NT2/D1 (cell line): ENCODE data around the gene BAG5.

Experiments
- DNase-seq: peaks from one replicate; pipeline ENCODE4 v3.0.0-alpha.2; 2011; ENCODE audit warnings: low read depth, low spot score
- H3K27me3 ChIP-seq: 2 replicates; pipeline ENCODE4 v1.6.0; 2011; ENCODE audit warnings: mild to moderate bottlenecking; ENCODE audit not compliant: insufficient read length, insufficient read depth
- H3K36me3 ChIP-seq: 2 replicates; pipeline ENCODE4 v1.6.1; 2011; ENCODE audit warnings: mild to moderate bottlenecking, low read length, mixed read lengths; ENCODE audit not compliant: insufficient read depth, insufficient read length
- H3K4me1 ChIP-seq: 2 replicates; pipeline ENCODE4 v1.5.1; 2011; ENCODE audit not compliant: insufficient read depth, insufficient read length
- H3K4me3 ChIP-seq: 2 replicates; pipeline ENCODE4 v1.5.1; 2011; ENCODE audit warnings: low read depth; ENCODE audit not compliant: insufficient read length
- H3K9ac ChIP-seq: 2 replicates; pipeline ENCODE4 v1.6.0; 2011; ENCODE audit warnings: low read depth; ENCODE audit not compliant: insufficient read length
- H3K9me3 ChIP-seq: 2 replicates; pipeline ENCODE4 v1.5.1; 2011; ENCODE audit warnings: mild to moderate bottlenecking, low read length; ENCODE audit not compliant: insufficient read depth
- SUZ12 ChIP-seq: IDR thresholded peaks from 2 replicates; pipeline ENCODE4 v1.6.1; 2011; ENCODE audit not compliant: insufficient read length, insufficient read depth; ENCODE audit errors: extremely low read depth
- YY1 ChIP-seq: IDR thresholded peaks from 2 replicates; pipeline ENCODE4 v1.6.1; 2011; ENCODE audit not compliant: insufficient read length, insufficient read depth
- ZNF274 ChIP-seq: IDR thresholded peaks from 2 replicates; pipeline ENCODE4 v1.6.1; 2011; ENCODE audit warnings: mild to moderate bottlenecking, low read depth, low read length

BAG5 gene

DNA sequence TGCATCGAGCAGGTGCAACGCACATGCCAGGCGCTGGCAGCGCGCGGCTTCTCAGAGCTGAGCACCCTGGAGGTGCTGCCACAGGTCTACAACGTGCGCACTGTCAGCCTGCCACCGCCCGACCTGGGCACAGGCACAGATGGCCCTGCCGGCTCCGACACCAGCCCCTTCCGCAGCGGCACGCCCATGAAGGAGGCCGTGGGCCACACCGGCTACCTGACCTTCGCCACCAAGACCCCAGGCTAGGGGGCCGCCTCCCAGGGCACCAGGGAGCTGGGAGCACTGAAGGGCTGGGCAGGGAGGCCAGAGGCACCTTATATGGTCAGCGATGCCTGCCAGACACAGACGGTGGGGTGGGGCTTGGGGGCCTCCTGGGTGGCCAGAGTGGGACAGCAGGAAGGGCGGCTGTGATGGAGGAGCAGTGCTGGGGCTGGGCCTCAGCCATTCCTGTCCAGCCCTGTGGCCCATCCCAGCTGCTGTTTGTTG lies 27.8 kb downstream of the BAG5 start:
- peaks cover 8% of the 10 kb centered on the region for H3K4me1 ChIP-seq
- H3K27me3 ChIP-seq, result no peaks in the 10 kb centered on the region
- H3K4me3 ChIP-seq, result no peak overlapping the region
- H3K36me3 ChIP-seq, result peaks cover 63% of the 10 kb centered on the region
- no peak overlapping the region for H3K9ac ChIP-seq
- TF ChIP-seq ZNF274, result no peak
- TF ChIP-seq YY1, result no peak
- TF ChIP-seq SUZ12, result no peak
- no peaks in the 10 kb centered on the region for H3K9me3 ChIP-seq
- DNase-seq, result no peak

DNA sequence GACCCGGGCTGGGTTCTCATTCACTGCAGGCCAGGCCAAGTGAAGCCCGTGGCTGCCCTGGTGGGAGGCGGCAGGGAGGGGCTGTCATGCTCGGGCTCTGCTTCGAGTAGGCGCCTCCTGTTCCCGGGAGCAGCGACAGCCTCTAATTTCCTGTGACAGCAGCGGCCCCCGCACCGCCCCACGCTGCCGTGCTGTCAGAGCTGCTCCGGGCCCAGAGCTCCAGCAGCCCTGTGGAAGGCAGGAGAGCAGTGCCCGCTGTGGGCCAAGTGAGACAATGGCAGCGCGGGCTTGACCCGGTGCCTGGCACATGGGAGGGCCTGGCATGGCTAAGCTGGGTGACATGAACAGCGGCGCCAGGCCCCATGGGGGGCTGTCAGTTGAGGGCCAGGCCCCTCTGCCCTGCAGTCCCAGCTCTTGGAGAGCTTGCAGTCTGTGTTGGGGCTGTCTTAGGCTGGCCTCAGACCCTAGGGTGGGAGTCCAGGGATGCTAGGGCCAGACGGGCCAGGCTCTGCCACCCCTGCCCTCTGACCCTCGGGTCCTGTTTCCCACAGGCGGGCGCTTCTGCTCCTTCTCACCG lies 28.4 kb downstream of the BAG5 start:
- Histone ChIP-seq H3K36me3 (peaks cover 63% of the 10 kb centered on the region), H3K27me3 (no peaks in the 10 kb centered on the region), H3K9ac (no peak overlapping the region), H3K4me1 (peaks cover 9% of the 10 kb centered on the region), H3K9me3 (no peaks in the 10 kb centered on the region), H3K4me3 (no peak overlapping the region)
- no peak for DNase-seq
- TF ChIP-seq ZNF274 (no peak), SUZ12 (no peak), YY1 (no peak)

DNA sequence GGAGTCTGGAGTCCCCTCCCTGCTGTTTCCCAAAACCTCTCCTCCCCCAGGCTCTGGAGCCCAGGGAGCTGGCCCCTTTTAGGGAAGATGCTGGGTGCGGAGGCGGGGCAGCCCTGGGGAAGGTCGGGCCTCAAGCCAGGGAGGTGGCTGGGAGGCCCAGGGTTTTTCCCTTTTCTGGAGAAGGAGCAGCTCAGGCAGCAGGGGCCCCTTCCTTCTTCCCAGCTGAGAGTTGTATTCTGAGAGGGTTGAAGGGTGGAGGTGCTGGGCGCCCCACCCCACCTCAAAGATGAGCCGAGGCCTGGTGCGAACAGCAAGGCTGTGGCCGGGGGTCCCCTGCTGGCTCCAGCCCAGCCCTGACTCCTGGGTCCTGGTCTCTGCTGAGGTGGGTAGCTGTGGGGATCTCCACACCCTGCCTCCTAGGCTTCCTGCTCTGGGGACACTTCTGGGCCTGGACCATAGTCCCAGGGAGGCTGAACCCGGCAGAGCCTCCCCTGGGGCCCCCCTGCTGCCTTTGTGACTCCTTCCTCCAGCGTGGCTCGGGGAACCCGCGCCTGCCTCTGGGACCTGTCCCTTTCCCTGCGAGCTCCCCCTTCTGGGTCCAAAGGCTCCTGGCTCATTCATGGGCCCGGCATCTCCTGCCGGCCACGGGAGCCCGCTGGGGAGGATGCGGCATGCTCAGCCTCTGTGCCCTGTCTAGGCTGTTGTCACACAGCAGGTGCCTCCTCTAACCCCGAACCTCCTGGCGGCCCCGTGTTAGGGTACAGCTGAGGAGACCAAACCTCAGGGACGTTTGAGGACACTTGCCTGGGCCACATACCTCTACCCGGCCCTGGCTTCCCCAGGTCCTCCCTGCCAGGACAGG lies 29.1 kb downstream of the BAG5 start:
- Histone ChIP-seq H3K4me3 (no peak overlapping the region), H3K4me1 (peaks cover 9% of the 10 kb centered on the region), H3K36me3 (peaks cover 63% of the 10 kb centered on the region), H3K9me3 (no peaks in the 10 kb centered on the region), H3K27me3 (no peaks in the 10 kb centered on the region), H3K9ac (no peak overlapping the region)
- DNase-seq, result no peak
- TF ChIP-seq YY1 (no peak), SUZ12 (no peak)

DNA sequence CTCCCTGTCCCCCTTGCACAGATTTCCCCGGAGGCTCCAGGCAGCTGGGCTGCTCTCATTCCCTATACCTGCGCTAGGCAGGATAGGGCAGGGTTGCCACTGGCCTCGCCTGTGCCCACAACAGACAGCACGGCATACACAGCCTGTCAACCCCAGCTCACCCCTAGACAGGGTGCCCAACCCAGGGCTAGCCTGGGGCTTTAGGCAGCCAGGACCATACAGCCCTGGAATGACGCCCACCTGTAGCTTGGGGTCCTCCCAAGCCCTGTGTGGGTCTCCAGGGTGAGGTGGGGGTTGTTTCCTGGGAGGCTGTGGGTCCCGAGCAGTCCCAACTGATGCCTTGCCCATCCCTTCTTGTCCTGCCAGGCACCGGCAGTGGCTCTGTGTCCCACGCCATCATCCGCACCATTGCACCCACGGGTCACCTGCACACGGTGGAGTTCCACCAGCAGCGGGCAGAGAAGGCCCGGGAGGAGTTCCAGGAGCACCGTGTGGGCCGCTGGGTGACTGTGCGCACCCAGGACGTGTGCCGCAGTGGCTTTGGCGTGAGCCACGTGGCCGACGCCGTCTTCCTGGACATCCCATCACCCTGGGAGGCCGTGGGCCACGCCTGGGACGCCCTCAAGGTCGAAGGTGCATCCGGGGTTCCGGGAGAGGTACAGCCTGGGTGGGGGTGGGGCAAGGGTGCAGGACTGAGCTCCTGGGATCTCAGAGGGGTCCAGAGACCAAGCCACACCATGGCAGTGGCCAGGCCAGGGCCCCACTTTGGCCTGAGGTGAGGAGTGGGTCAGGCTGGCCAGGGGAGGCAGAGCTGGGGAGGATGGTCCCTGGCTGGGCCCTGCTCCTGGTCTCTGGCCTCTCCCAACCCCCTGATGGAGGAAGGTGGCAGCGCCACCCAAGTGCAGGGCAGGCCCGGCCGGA lies 30.0 kb downstream of the BAG5 start:
- Histone ChIP-seq H3K9ac (no peak overlapping the region), H3K36me3 (peaks cover 59% of the 10 kb centered on the region), H3K27me3 (no peaks in the 10 kb centered on the region), H3K4me1 (peaks cover 16% of the 10 kb centered on the region), H3K4me3 (no peak overlapping the region), H3K9me3 (no peaks in the 10 kb centered on the region)
- TF ChIP-seq SUZ12 (no peak), YY1 (no peak), ZNF274 (no peak)
- DNase-seq, result no peak

DNA sequence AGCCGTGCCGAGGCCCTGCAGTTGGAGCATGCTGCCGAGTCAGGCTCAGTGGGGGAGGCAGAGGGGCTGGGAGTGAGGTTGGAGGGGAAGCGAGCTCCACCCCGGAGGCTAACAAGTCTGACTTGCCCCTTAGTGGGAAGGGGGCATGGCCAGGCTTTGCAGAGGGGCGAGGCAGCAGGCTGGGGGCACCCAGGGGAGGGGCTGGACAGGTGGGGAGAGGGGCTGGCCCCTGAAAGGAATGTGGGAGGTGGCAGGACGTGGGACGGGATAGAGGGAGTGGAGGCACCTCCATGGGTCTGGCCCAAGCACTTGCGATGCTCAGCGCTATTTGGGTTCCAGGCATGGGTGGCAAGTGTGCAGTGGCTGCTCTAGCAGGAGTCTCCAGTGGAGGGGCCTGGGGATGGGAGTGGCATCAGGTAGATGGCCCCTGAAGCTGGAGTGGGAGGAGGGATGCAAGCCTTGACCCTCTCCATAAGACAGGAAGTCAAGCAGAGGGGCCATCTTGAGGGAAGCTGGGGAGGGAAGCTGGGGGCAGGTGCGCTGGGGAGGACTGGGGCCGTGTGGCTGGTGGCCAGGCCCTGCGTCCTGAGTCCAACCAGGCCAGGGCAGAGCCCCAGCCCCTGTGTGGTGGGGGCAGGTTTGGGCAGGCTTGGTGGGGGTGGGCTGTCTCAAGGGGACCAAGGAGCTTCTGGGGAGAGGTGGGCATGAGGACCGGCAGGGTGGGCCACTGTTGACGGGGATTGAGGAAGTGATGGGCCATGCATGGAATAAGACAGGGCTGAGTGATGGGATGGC lies 30.8 kb downstream of the BAG5 start:
- Histone ChIP-seq H3K4me3 (no peak overlapping the region), H3K27me3 (no peaks in the 10 kb centered on the region), H3K9ac (no peak overlapping the region), H3K4me1 (peaks cover 16% of the 10 kb centered on the region), H3K36me3 (peaks cover 57% of the 10 kb centered on the region), H3K9me3 (no peaks in the 10 kb centered on the region)
- no peak for DNase-seq
- TF ChIP-seq YY1, result no peak
- TF ChIP-seq ZNF274, result no peak
- TF ChIP-seq SUZ12, result no peak

DNA sequence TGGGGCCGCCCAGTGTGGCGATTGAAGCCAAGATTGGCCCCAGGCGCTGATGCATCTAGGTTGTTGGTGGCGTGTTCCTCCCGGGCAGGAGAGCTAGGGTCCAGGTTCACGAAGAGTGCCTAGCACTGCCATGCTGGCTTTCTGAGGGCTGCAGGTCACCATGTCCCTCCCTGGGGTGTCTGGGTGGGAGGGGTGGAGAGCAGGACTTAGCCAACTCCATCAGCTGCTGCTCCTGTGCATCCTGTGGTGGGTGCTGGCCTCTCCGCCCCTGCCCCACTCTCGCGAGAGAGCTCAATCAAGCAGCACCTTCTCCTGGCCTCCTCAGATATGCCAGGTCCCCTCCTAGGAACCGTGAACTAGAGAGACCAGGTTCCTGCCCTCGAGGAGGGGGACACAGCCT lies 31.6 kb downstream of the BAG5 start:
- H3K4me3 ChIP-seq, result no peak overlapping the region
- H3K9me3 ChIP-seq, result no peaks in the 10 kb centered on the region
- no peaks in the 10 kb centered on the region for H3K27me3 ChIP-seq
- H3K9ac ChIP-seq, result no peak overlapping the region
- DNase-seq, result no peak
- peaks cover 16% of the 10 kb centered on the region for H3K4me1 ChIP-seq
- TF ChIP-seq ZNF274, result no peak
- TF ChIP-seq SUZ12, result no peak
- no peak for TF ChIP-seq YY1
- H3K36me3 ChIP-seq, result peaks cover 52% of the 10 kb centered on the region
